Tibial nerve (tissue), 4 donors: ENCODE results near the gene CNR2. TPM values are rescaled to one million over a fixed set of nuclear protein-coding genes. Genes with fewer than 3 reads are reported as not detected.
"Not testable (repeated sequence)": the region's sequence is repeated elsewhere in the genome, so short reads cannot be mapped to it uniquely, and the experiment has no call there.

Source experiments
- DNase-seq, 2 donors: peaks; one replicate each; pipeline ENCODE4 v3.0.0-alpha.2; 2019; ENCODE audit warnings: low spot score in 2 of 2
- H3K27ac ChIP-seq, 4 donors: fragments of 200-600 bp; sonication (generic) in 3 of 4; one replicate each; pipeline ENCODE4 v1.5.1; 2017 to 2019; ENCODE audit warnings: mild to moderate bottlenecking in 1 of 4
- H3K27me3 ChIP-seq, 2 donors: fragments of 200-600 bp; sonication (generic) in 1 of 2; one replicate each; pipeline versions ENCODE4 v1.5.1 to v1.6.0; 2017 to 2019
- H3K36me3 ChIP-seq, 3 donors: fragments of 200-600 bp; sonication (generic); one replicate each; pipeline ENCODE4 v1.5.1; 2018 to 2019
- H3K4me1 ChIP-seq, 4 donors: fragments of 200-600 bp; sonication (generic) in 3 of 4; one replicate each; pipeline ENCODE4 v1.5.1; 2017 to 2019
- H3K4me3 ChIP-seq, 4 donors: fragments of 200-600 bp; sonication (generic) in 3 of 4; one replicate each; pipeline ENCODE4 v1.5.1; 2017 to 2019; ENCODE audit warnings: mild to moderate bottlenecking in 1 of 4, moderate library complexity in 1 of 4
- H3K9me3 ChIP-seq, 4 donors: fragments of 200-600 bp; sonication (generic) in 3 of 4; one replicate each; pipeline ENCODE4 v1.5.1; 2017 to 2019
- EP300 ChIP-seq, 2 donors: sonication (generic); formaldehyde crosslinking; IDR thresholded peaks; one replicate each; pipeline ENCODE4 v1.6.1; 2017; ENCODE audit warnings: antibody characterized with exemption in 2 of 2, mild to moderate bottlenecking in 1 of 2
- POLR2A ChIP-seq, 2 donors: fragments of 450-650 bp; IDR thresholded peaks; one replicate each; pipeline ENCODE4 v1.6.1; 2017; ENCODE audit warnings: antibody characterized with exemption in 2 of 2, mild to moderate bottlenecking in 2 of 2, moderate library complexity in 2 of 2
- WGBS, 2 donors: methylation state at CpG; one replicate each; pipeline ENCODE4 v1.1.5; 2018; 5-methylcytosine and 5-hydroxymethylcytosine counted together
- total RNA-seq, 4 donors: library from RNA; depleted of rRNA; stranded (reverse); fragments of >200 nt; gene quantifications; one replicate each; pipeline ENCODE4 v1.1.0, GENCODE V29; 2016
- TF ChIP-seq, protein P1 (sequence below), 5 experiments: fragments of 200-600 bp in 3 of 5; fragments of 450-650 bp in 2 of 5; sonication (generic) in 3 of 5; IDR thresholded peaks; one replicate each; pipeline ENCODE4 v1.5.1; 2016 to 2019; ENCODE audit warnings: antibody characterized with exemption in 5 of 5, mild to moderate bottlenecking in 3 of 5, moderate library complexity in 2 of 5

The CNR2 gene
- total RNA-seq, 4 donors from 2014 or later = not detected

DNA sequence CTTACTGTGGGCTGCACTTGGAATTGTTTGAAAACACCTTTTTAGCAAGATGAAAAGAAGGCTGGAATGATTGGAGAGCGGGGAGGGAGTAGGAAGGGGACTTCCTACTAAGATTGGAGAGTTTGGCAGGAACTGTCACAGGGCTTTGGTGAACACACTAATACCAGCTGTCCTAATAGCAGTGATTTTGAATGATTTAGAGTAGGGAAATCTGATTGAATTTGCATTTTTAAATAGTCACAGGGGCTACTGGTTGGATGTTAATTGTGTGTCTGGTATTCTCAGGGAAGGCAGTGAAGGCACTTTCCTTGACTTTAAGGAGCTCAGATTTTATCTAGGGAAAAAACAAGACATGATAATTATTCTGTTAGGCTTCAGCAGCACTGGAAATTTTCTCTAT is 85.4 kb downstream of the CNR2 start:
- no peaks in the 10 kb centered on the region for H3K36me3 ChIP-seq
- H3K9me3 ChIP-seq = no peaks in the 10 kb centered on the region
- H3K4me3 ChIP-seq = no peak overlapping the region
- H3K4me1 ChIP-seq = peaks cover 0 to 11% (median 6%) of the 10 kb centered on the region in 4 donors
- TF ChIP-seq POLR2A (IDR thresholded peaks at IDR 0.05) (no peak), EP300 (IDR thresholded peaks at IDR 0.05) (no peak)
- TF ChIP-seq, protein P1, sequence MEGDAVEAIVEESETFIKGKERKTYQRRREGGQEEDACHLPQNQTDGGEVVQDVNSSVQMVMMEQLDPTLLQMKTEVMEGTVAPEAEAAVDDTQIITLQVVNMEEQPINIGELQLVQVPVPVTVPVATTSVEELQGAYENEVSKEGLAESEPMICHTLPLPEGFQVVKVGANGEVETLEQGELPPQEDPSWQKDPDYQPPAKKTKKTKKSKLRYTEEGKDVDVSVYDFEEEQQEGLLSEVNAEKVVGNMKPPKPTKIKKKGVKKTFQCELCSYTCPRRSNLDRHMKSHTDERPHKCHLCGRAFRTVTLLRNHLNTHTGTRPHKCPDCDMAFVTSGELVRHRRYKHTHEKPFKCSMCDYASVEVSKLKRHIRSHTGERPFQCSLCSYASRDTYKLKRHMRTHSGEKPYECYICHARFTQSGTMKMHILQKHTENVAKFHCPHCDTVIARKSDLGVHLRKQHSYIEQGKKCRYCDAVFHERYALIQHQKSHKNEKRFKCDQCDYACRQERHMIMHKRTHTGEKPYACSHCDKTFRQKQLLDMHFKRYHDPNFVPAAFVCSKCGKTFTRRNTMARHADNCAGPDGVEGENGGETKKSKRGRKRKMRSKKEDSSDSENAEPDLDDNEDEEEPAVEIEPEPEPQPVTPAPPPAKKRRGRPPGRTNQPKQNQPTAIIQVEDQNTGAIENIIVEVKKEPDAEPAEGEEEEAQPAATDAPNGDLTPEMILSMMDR (IDR thresholded peaks at IDR 0.05) = no peak
- WGBS, 2 donors = 77% methylated on average over 1 of the region's 1 CpG
- no peak for DNase-seq
- no peak overlapping the region for H3K27ac ChIP-seq
- H3K27me3 ChIP-seq = no peaks in the 10 kb centered on the region

GRCh38 chr1:23826590-23826989 is 86.6 kb downstream of the CNR2 start:
- not testable (repeated sequence) for H3K36me3 ChIP-seq

DNA sequence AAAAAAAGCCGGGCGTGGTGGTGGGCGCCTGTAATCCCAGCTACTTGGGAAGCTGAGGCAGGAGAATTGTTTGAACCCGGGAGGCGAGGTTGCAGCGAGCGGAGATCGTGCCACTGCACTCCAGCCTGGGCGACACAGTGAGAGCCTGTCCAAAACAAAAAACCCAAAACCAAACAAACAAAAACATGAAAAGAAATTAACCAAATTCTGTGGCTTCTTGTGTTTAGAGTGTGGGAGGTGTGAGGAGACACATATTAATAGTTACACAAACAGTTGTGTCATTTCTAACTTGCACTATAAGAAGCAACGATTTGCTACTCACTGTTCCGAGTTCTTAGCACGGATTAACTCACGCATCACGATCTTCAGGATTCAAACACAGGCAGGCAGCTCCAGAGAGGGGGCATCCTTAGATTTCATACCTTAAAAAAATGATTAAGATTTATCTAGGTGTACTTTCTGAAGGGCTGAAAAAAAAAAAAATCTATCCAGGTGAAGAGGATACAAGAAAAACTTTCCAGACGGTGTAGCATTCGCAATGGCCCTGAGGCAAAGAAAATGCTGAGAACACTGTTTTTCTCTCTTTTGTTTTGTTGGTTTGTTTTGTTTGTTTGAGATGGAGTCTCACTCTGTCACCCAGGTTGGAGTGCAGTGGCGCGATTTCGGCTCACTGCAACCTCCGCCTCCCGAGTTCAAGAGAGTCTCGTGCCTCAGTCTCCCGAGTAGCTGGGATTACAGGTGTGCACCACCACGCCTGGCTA is 87.2 kb downstream of the CNR2 start:
- no peak for DNase-seq
- no peaks in the 10 kb centered on the region for H3K27me3 ChIP-seq
- H3K36me3 ChIP-seq = no peaks in the 10 kb centered on the region
- H3K27ac ChIP-seq = peak overlapping the region; percentile 93 to 99 (median 96)
- peak overlapping the region; percentile 92 to 99 (median 96) for H3K4me3 ChIP-seq
- TF ChIP-seq, protein P1 (IDR thresholded peaks at IDR 0.05) = no peak
- TF ChIP-seq EP300 (IDR thresholded peaks at IDR 0.05) (no peak), POLR2A (IDR thresholded peaks at IDR 0.05) (no peak)
- WGBS, 2 donors = 64 to 66% methylated on average over 24 of the region's 24 CpGs
- no peaks in the 10 kb centered on the region for H3K9me3 ChIP-seq
- peaks cover 0 to 11% (median 6%) of the 10 kb centered on the region in 4 donors for H3K4me1 ChIP-seq

More at GRCh38 chr1:23826590-23826989, 86.6 kb downstream of the CNR2 start:
- H3K27me3 ChIP-seq, H3K9me3 ChIP-seq, DNase-seq, H3K27ac ChIP-seq, H3K4me3 ChIP-seq: not testable (repeated sequence)
- 95 to 96% methylated on average over 13 of the region's 13 CpGs for WGBS, 2 donors
- peaks cover 0 to 11% (median 6%) of the 10 kb centered on the region in 4 donors for H3K4me1 ChIP-seq

DNA sequence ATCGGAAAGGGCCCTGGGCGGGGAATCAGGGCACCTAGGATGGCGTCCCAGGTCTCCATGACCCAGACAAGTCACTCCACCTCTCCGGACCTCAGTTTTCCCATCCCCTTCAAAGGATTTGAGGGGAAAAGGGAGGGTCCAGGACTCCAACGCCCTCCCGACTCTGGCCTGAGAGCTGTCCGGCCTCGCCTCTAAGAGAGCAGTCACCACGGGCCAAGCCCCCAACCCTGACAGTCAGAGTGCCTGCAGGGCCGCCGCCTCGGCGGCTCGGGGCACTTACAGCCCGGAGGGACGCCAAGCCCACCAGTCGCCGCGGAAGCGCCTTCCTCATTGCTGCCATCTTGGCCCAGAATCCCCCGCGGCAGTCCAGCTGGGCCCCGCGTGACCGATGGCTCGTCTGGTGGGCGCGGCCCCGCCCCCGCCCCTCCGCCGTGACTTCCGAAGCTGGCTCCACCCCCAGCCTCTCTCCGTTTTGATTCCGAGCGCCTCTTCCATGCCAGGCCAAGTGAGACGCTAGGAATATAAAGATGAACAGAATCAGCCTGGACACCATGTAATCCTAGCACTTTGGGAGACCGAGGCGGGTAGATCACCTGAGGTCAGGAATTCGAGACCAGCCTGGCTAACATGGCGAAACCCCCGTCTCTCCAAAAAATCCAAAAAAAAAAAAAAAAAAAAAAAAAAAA is 87.9 kb downstream of the CNR2 start, which contains the start of gene HMGCL:
TSS of gene HMGCL (minus strand) at position 354 of the 686 bp plus-strand sequence. CDS start at position 340, 14 bp downstream.
- Histone ChIP-seq H3K9me3 (no peaks in the 10 kb centered on the region), H3K36me3 (peaks cover 0 to 1% (median 0%) of the 10 kb centered on the region in 3 donors), H3K4me1 (peaks cover 0 to 11% (median 6%) of the 10 kb centered on the region in 4 donors), H3K27me3 (no peaks in the 10 kb centered on the region), H3K4me3 (peak within 1 kb of the TSS; percentile 92 to 99 (median 96)), H3K27ac (peak within 1 kb of the TSS; percentile 93 to 99 (median 96))
- DNase-seq = peak; percentile 86 to 87
- WGBS, 2 donors = 0% methylated on average over 30 to 38 of the region's 42 CpGs
- peak; percentile 87 to 97 for TF ChIP-seq EP300 (IDR thresholded peaks at IDR 0.05)
- peak; percentile 76 to 85 for TF ChIP-seq POLR2A (IDR thresholded peaks at IDR 0.05)
- TF ChIP-seq, protein P1 (IDR thresholded peaks at IDR 0.05) = peak in 1 of 5 experiments; percentile 39

DNA sequence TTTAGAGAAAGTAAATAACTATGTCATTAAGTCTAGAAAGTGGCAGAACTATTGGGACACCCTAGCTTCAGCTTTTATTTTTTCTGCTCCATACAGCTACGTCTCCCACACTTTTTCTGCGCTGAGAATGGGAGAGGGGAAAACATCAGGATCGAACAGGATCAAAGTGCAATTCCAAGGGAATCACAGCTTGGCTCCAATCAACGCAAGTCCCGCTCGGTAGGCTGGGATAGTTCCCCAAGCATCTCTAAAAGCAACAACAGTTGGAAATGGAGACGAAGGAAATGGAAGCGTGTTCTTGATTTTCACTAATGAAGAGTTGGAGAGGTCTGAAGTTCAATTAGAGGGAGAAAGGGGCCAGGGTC is 88.5 kb downstream of the CNR2 start:
- TF ChIP-seq EP300 (IDR thresholded peaks at IDR 0.05) = no peak
- no peak for TF ChIP-seq POLR2A (IDR thresholded peaks at IDR 0.05)
- TF ChIP-seq, protein P1 (IDR thresholded peaks at IDR 0.05) = no peak
- WGBS, 2 donors = 2 to 4% methylated on average over 8 of the region's 8 CpGs

More for the DNA sequence above, 88.5 kb downstream of the CNR2 start:
- Histone ChIP-seq H3K27ac (peak overlapping the region; percentile 93 to 99 (median 96)), H3K4me1 (peaks cover 0 to 11% (median 6%) of the 10 kb centered on the region in 4 donors), H3K36me3 (peaks cover 0 to 7% (median 0%) of the 10 kb centered on the region in 3 donors), H3K27me3 (no peaks in the 10 kb centered on the region), H3K4me3 (peak overlapping the region; percentile 92 to 99 (median 96)), H3K9me3 (no peaks in the 10 kb centered on the region)
- no peak for DNase-seq
